HG03175 (cell line): Measurements from ENCODE around the gene DBN1.
"Not testable (repeated sequence)": the region's sequence is repeated elsewhere in the genome, so short reads cannot be mapped to it uniquely, and the experiment has no call there.

ENCODE experiments used
- ATAC-seq: cut with Tn5 transposase; IDR thresholded peaks from one replicate; pipeline ENCODE4 v1.9.1; 2021; ENCODE audit warnings: mild to moderate bottlenecking, moderate library complexity; ENCODE audit not compliant: unreplicated experiment

DBN1 gene

DNA sequence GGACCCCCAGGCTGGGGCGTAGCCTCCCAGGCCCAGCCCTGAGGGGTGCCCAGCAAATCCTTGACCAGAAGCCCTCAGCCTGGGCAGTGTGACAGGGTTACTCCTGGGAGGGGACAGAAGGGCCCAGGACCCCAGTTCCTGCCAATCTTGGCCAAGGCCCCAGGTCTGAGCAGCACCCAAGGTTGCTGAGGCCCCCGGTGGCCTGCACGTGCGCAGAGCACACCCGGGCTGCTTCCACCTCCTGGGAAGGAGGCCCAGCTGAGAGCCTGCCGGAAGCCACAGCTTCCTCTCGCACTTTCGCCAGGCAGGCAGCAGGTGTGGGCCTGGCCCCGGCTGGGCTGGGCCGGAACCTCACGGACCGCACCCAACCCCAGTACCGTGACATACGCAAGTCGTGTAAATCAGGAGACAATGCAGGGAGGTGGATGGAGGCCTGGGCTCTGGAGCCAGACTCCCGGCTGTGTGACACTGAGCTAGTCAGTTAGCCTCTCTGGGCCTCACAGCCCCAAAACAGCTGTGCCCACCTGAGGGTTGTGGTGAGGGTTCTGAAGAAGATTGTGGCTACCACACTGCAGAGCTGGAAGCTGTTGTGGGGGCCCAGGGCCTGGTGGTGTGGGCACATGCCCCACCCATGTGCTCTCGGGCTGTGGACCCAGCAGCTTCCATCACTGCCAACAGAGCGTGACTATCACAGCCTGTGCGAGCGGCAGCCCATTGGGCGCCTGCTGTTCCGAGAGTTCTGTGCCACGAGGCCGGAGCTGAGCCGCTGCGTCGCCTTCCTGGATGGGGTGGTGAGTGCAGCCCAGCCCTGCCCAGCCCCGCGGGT is 41.9 kb downstream of the DBN1 start:
- peak; percentile 55 for ATAC-seq

DNA sequence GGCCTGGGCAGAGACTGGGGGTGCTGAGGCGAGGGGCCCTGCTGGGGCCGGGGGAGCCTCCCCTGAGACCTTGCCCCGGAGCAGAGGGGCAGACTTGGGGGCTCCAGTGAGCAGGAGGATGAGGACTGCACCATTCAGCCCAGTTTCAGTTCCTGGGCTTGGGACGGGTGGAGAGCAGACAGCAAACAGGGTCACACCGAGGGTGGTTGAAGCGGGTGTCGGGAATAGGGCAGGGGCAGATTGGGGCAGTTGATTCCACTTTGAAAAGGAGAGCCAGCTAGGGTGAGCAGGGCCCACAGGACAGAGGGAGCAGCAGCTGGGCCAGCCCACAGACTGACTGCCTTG is 42.5 kb downstream of the DBN1 start:
- ATAC-seq, result no peak

DNA sequence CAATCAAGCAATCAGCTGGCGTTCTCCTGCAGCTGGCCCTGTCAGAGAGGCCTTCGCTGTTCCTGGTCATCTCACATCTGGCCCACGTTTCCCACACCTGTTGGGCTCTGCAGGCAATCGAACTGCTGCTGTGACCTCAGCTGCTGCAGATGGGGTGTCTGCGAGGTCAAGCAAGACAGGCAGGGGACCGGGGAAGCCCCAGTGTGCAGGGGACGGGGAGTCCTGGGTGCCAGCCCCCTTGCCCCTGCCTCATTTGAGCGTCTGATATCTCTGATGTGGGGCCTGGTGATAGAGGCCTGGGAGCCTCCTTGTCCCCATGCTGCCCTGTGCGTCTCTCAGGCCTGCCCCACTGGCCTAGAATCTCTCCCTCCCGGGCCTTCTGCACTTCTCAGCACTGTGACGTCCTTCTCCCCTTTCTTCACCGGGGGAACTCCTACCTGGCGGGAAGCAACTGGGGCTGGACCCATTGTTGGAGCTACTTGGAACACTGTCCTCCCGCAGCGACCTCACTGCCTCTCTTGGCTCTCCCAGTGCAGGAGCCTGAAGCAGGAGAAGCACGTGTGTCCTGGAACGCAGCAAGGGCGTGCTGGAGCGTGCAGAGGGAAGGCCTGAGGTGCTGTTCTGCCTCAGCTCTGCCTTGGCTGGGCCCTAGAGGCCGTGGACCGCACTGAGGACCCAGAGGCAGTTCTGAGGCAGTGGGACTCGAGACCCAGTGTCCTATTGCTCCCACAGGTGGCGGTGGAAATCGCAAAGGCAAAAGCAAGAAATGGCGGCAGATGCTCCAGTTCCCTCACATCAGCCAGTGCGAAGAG is 43.1 kb downstream of the DBN1 start:
- ATAC-seq, result no peak

DNA sequence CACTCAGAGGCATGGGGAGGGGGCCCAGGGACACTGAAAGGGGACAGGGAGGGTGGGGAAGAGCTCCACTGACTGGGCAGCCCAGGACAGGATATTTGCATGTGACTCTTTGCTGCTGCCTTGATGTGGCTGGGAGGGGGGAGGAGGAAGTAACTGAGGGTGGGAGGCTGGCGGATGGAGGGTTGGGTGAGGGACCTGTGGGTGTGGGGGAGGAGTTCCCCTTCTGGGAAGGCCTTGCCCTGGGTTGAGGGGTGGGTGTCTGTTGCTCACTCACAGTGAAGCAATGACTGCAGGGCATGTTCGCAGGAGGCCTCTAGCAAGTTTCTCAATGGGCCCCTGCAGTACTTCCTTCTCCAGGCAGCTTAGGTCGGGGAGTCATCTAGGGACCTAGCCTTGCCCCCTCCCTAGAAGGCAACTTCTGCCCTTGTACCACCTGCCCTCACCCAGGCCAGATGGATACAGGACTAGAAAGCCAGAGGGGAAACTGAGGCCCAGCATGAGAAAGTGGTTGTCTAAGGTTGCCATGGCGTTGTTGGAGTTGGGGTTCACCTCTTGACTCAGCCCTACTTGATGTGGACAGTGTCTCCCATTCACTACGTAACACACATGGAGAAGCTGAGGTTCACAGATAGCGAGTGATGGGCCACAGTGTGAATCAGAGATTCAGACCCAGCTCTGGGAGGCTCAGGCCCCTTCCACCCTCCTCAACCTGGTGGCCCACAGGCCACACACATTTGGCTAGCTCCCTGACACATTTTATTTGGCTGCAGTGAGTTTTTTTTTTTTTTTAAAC is 44.0 kb downstream of the DBN1 start:
- no peak for ATAC-seq

DNA sequence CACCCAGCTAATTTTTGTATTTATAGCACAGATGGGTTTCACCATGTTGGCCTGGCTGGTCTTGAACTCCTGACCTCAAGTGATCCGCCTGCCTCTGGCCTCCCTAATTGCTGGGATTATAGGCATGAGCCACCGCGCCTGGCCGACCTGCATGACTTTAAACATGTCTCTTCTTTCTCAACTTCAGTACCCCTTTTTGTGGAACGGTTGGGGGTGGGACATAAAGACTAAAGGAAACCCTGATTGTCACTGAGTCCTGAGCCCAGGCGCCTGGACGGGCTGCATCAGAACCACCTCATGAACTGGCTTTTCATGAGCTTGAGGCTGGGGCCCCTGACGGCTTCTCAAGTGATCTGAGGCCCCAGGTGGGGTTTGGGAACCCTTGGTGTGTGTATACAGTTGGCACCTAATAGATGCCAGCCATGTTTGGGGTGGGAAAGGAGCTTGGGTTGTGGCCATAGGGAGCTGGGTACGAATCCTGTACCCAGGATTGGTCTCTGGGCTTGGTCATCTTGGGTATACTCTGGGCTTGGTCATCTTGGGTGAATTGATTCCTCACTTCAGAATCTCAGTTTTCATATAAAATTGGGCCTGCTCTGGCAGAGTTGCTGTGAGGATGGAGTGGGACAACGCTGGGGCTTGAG is 44.7 kb downstream of the DBN1 start:
- ATAC-seq, result no peak

DNA sequence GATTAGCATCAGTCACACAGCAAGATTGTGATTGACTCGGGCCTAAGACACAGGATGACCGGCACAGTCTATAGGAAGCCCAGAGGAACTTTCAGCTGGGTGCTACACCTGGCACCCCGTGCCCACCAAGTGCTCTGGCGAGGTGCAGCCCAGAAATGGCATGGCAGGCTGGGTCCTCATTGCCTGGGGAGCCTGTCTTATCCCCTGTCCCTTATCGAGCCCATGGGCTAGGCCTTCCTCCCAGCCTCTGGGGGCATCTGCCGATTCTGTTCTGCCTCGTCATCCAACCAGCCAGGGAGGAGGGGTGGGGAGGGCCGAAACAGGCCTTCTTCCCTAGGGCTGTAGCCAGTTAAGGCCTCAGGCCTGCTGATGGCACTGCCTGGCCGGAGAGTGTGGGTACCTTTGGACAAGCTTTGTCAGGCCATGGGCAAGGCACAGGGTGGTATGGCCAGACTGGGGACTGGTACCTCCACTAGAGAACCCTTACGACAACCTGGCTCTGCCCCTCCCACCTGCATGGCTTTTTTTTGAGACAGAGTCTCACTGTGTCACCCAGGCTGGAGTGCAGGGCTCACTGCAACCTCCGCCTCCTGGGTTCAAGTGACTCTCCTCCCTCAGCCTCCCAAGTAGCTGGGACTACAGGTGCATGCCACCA is 45.4 kb downstream of the DBN1 start:
- no peak for ATAC-seq

DNA sequence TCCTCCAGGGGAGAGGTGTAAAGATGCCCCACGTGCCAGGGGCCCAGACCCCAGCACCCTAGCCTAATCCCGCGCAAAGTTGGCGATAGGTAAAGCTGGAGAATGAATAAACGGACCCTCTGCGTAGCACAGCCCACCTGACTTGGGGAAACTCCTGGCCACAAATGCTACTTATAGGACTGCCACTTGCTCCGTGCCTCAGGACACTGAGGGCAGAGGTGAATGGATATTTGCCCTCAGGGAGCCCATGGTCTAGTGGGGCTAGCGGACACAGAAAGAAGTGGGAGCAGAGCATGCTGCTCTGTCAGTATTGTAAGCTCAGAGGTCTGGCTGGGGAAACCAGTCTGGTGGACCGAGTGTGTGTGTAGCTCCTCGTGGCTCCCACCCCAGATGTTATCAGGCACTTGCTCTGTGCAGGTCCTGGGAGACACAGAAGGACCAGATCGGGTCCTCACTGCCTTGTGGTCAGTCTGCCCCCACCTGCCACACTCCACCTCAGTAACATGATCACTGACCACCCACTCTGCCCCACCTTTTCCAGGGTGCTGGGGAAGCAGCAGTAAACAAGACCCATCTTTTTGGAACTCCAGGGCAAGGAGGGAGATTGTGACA is 46.1 kb downstream of the DBN1 start:
- ATAC-seq, result no peak

DNA sequence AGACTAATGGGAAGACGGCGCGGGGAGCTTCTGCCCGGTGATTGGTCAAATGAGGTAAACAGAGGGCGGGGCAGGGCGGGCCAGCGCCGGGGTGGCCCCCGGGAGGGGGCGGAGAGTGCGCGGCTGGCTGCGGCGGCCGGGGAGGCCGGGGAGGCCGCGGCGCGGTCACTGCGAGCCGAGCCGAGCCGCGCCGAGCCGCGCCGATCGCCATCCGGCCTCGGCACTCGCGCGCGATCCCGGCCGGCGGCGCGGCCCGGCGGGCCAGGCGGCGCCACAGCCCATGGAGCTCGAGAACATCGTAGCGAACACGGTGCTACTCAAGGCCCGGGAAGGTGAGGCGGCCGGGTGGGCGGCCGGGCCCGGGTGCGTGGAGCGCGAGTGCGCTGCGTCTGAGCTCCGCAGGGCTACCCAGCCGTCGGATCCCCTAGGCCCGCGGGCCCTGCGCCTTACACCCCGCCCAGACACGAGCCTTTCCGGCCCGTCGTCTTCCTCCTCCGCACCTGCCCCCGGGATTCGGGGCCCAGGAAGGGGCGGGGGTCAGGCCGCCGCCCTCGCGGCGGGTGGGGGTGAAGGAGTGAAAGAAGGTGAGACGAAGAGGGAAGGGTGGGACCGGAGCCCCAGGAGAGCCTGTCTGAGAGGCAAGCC is 46.7 kb downstream of the DBN1 start, which contains the start of gene GRK6:
Gene GRK6 (plus strand): TSS at position 111 of the 645 bp plus-strand sequence. CDS start 170 bp downstream, at position 281.
- ATAC-seq, result peak; percentile 11

DNA sequence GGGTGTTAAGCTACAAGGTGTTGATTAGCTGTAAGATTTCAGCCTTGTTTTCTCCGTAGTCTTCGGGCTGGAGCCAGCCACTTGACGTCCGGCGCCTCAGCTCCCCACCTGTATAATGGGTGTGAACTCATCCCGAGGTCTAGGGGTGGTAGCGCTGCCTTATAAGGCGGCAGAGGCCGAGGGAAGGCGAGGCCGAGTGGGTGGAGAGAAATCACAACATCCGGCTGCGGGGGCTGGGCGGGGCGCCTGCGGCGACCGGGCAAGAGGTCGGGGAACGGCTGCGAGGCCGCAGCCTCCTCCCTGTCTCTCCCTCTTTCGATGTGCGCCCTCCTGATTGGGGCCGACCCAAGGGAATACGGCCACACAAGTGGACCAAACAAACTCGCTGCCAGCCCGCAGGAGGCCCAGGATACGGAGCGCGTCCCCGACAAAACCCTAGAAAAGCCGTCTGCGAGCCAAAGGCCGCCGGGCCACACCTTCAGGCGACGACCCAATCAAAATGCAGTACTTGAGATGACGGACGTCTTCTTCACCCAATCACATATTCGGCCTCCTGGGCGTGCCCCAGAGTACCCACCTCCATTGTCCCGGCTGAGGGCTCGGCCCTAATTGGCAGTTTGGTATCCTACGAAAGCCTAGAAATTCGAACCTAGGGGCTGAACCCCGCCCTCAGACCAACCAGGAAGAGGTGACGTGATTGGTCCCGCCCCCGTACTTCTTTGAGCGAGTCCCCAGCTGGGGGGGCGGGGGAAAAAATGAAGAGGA is 47.5 kb downstream of the DBN1 start:
- ATAC-seq, result peak; percentile 81

DNA sequence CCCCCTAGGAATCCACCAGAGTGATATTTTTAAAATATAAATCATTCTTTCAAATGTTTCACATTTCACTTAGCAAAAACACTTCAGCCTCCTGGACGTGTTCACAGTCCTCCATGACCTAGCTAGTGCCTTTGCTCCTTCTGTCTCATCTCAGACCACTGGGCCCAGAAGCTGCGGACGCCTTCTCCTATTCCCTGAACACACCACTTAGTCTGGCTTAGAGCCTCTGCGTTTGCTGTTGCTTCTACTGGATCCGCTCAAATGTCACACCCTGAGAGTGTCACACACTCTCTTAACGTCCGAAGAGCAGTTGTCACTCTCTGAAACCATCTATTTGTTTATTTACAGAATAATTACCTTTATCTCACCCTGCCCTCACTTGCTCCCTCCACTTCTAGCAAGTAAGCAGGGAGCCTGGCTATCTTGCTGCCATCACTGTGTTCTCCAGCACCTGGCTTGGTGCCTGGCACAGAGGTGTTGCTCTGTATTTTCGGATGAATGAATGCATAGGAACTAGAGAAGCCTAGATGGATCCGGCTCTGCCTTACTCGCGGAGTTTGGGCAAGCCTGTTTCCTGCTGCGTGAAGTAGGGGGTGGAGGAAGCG is 48.1 kb downstream of the DBN1 start:
- no peak for ATAC-seq

DNA sequence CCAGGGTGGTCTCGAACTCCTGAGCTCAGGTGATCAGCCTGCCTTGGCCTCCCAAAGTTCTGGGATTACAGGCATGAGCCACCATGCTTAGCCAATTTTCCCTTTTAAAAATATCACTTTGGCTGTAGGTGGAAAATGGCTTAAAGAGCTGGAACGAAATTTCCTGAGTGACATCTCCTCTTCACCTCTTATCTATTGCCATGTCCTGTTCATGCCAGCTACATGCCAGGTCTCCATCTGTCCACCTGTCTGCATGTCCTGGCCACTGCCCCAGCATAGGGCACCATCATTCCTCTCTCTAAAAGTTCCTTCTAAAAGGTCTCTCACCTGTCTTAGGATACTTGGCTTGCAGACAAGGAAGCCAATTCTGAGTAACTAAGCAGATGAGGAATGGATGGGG is 49.8 kb downstream of the DBN1 start:
- ATAC-seq, result no peak

DNA sequence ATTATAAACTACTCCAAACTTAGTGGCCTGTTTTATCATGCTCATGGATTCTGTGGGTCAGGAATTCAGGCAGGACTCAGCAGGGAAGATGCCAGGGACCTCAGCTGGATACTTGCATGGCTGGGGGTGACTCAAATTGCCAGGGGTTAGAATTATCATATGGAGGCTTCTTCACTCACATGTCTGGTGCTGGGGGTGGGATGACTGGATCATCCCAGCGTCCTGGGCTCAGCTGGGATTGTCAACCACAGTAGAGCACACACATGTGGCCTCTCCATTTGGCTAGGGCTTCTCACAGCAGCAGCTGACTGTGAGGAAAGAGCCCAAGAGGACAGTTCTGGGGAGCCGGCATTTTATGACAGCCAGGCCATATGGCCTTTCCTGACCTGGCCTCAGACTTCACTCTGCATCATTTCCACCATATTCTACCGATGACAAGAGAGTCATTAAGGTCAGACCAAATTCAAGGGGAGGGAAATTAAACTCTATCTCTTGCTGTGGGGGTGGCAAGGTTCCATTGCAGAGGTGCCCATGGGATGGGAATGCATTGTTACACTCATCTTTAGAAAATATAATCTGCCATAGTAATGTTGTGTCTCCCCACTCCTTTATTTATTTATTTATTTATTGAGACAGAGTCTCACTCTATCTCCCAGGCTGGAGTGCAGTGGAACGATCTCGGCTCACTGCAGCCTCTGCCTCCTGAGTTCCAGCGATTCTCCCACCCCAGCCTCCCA is 52.2 kb downstream of the DBN1 start:
- ATAC-seq, result no peak

DNA sequence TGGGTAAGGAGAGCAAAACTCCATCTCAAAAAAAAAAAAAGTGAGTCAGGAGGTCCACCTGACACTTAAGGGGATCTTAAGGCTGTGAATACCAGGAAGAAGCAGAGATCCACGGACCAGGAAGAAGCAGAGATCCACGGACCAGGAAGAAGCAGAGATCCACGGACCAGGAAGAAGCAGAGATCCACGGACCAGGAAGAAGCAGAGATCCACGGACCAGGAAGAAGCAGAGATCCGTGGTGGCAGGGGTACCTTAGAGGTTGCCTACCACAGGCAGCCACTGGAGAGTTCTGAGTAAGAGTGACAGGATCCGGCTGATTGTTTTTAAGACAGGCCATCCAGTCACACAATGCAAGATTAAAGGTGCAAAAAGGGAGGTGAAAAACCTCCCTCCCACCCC is 53.0 kb downstream of the DBN1 start:
- not testable (repeated sequence) for ATAC-seq

DNA sequence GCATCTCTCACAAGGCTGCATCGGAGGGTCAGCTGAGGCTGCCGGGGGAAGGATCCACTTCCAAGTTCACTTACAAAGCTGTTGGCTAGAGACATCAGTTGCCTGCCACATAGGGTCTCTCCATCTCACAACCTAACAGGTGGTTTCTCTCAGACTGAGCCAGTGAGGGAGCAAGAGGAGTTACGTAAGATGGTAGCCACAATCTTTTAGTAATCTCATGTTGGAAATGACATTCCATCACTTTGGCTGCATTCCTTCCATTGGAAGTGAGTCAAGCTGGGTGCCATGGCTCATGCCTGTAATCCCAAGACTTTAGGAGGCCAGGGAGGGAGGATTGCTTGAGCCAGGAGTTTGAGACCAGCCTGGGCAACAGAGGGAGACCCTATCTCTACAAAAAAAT is 54.4 kb downstream of the DBN1 start:
- no peak for ATAC-seq

DNA sequence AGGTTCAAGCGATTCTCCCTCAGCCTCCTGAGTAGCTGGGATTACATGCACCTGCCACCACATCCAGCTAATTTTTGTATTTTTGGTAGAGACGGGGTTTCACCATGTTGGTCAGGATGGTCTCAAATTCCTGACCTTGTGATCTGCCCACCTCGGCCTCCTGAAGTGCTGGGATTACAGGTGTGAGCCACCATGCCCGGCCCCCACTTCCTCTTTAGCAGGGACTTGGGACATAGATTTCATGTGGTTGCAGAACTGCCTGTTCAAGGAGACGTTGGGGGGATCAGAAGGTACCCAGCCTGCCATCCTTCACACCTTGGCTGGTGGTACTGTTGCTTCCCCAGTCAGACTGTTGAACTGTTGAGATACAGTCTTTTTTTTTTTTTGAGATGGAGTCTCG is 56.4 kb downstream of the DBN1 start:
- not testable (repeated sequence) for ATAC-seq

DNA sequence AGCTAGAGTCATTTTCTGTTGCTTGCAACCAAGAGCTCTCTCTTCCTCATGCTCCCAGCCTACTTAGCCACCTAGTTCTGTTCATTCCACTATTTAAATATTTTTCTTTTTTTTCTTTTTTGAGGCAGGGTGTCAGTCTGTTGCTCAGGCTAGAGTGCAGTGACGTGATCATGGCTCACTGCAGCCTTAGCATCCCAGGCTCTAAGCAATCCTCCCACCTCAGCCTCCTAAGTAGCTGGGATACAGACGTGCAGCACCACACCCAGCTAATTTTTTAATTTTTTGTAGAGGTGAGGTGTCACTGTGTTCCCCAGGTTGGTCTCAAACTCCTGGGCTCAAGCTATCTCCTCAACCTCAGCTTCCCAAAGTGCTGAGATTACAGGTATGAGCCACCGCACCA is 59.0 kb downstream of the DBN1 start:
- no peak for ATAC-seq

DNA sequence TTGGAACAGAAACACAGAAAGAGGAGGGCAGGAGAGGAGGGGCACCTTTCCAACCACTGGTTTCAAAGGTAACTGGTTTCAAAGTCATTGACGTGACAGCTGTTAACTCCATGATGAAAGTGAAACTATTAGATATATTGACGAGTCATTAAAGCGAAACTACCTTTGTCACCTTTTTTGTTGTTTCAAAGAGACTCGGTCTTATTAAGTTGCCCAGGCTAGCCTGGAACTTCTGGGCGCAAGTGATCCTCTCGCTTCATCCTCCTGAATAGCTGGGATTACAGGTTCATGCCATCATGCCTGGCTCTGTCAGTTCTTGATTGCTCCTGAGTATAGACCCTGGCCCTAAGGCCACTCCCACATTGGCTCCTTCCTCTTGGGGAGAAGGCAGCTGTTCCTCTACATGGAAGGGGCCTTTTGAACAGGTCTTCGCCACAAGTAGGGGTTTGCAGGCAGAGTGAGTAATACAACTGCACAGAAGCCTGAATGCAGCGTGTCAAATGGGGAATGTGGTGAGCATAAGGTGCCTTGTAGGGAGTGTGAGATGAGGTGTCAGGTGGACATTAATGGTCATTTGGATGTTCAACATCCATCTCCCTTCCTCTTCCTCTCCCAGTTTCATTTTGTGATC is 60.7 kb downstream of the DBN1 start:
- ATAC-seq, result peak; percentile 68
